ENCODE measurements around the gene KCNAB1. TPM values are rescaled to one million over a fixed set of nuclear protein-coding genes. Genes with fewer than 3 reads are reported as not detected.

KCNAB1 gene
- total RNA-seq, 4 donors from 2014 or later, result 1.6 to 2.9 (median 2.3) TPM

DNA sequence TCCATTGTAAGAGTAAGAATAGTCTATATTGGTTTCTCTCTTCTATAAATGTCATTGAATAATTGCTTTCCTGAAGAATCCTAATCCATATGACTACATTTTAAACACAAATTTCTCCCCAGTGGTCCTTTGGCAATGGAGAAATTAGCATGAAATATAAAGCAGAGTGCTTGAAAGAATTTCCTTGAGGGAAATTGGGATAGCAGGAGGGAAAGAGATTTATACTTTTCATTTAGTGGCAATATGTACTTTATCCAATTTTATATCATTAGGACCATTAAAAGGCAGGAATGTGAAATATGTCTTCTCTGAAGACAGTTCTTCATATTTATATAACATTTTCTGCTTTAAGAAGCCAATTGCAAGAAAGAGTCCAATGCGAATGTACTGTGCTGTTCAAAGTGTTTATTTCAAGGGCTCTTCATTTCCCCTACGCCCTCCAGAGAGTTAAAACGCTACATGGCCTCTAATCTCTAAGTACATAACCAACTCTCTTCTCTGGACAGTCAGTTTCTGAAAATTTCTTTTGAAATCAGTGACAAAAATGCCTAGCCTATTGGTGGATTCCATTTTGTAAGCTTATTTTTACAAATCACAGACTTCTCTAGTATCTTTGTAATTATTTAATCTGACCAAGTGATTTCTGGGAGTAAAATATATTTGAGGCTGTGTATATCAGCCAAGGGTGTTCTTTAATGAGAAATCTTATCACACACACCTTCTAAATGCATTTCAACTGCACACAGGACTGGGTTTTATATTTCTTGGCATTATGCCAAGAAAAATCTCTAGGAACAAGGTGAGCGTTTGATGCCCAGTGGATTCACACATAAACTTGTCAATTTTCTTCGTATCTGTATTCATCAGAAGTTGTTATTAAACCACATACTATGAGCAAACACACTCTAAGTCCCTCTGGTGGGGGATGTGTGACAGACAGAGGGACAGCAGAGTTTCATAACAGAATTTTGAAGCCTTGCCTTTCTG lies 51.2 kb downstream of the KCNAB1 start:
- H3K4me3 ChIP-seq (ENCODE audit: low read depth, poor library complexity, severe bottlenecking), result no peak overlapping the region
- 66 to 68% methylated on average over 5 of the region's 5 CpGs for WGBS, 2 donors
- intact Hi-C loops (cut with DNase I; ENCODE audit: low total_unique reads), result no loop called here
- DNase-seq (ENCODE audit: low spot score in 2 of 2), result no peak
- no peak for TF ChIP-seq POLR2A (IDR thresholded peaks at IDR 0.05)
- TF ChIP-seq, protein P1, sequence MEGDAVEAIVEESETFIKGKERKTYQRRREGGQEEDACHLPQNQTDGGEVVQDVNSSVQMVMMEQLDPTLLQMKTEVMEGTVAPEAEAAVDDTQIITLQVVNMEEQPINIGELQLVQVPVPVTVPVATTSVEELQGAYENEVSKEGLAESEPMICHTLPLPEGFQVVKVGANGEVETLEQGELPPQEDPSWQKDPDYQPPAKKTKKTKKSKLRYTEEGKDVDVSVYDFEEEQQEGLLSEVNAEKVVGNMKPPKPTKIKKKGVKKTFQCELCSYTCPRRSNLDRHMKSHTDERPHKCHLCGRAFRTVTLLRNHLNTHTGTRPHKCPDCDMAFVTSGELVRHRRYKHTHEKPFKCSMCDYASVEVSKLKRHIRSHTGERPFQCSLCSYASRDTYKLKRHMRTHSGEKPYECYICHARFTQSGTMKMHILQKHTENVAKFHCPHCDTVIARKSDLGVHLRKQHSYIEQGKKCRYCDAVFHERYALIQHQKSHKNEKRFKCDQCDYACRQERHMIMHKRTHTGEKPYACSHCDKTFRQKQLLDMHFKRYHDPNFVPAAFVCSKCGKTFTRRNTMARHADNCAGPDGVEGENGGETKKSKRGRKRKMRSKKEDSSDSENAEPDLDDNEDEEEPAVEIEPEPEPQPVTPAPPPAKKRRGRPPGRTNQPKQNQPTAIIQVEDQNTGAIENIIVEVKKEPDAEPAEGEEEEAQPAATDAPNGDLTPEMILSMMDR (IDR thresholded peaks at IDR 0.05), result no peak

DNA sequence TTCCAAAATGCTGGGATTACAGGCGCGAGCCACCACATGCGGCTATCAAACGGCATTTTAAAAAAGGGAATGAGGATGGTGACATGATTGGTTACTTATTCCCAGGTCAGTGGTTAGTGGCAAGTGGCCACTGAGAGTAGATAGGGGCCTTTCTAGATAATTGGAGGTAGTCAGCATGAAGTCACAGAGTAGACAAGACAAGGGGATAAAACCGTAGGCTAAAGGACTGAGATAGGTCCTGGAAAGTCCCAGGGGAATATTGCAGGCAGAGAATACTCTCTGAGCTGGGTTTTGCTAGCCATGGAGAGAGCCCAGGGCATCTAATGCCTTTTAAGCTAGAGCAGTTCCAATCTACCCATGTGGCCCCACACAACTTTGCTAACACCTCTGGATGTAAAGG lies 52.2 kb downstream of the KCNAB1 start:
- DNase-seq (ENCODE audit: low spot score in 2 of 2), result no peak
- intact Hi-C loops (cut with DNase I; ENCODE audit: low total_unique reads), result no loop called here
- TF ChIP-seq, protein P1 (IDR thresholded peaks at IDR 0.05), result no peak
- TF ChIP-seq POLR2A (IDR thresholded peaks at IDR 0.05), result no peak
- H3K4me3 ChIP-seq (ENCODE audit: low read depth, poor library complexity, severe bottlenecking), result no peak overlapping the region
- WGBS, 2 donors, result 93 to 95% methylated on average over 5 of the region's 5 CpGs

DNA sequence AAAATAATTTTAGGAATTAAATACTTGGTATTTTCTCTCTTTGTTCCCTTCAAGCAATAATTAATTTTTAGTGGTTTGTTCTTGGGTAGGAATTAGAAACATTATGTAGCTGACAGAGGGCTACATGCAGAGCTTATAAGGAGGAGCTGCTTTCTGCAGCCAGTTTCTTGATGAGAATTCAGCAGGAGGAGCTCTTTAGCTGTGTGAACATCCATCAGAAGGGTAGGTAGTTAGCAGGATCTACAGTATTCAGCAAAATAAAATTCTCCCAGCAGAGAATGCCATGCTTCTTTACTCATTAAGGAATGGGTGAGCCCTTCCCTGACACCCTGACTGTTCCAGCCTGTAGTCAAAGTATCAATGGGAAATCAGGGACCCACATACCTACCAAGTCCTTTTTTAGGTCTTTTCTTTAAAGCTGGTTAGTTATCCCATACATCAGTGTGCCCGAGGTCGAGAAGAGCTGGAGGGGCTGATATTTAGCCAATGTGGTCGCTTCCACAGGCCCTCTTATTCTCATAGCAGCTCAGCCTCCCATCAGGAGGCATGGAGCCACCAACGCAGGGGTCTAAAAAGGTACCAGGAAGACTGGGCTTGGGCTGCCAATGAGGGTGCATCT lies 54.0 kb downstream of the KCNAB1 start:
- TF ChIP-seq POLR2A (IDR thresholded peaks at IDR 0.05), result no peak
- TF ChIP-seq, protein P1 (IDR thresholded peaks at IDR 0.05), result no peak
- intact Hi-C loops (cut with DNase I; ENCODE audit: low total_unique reads), result no loop called here
- DNase-seq (ENCODE audit: low spot score in 2 of 2), result no peak
- H3K4me3 ChIP-seq (ENCODE audit: low read depth, poor library complexity, severe bottlenecking), result no peak overlapping the region
- 86 to 90% methylated on average over 4 of the region's 4 CpGs for WGBS, 2 donors

DNA sequence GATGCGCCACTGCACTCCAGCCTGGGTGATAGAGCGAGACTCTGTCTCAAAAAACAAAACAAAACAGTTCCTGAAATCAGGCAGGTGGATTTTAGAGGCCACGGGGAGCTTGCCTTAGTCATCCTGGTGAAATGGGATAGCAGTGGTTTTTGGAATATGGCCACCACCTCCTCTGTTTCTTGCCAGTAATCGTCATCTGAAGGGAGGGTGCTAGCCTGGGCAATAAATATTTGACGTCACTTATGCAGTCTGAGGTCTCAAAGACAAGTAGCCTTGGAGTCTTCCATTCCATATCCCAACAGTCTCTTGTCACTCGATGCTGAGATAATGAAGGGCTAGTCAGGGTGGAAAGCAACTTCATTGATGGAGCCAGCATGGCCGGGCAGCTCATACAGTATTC lies 55.2 kb downstream of the KCNAB1 start:
- TF ChIP-seq, protein P1 (IDR thresholded peaks at IDR 0.05), result no peak
- no peak for TF ChIP-seq POLR2A (IDR thresholded peaks at IDR 0.05)
- 81% methylated on average over 7 of the region's 7 CpGs for WGBS, 2 donors
- intact Hi-C loops (cut with DNase I; ENCODE audit: low total_unique reads), result no loop called here
- no peak for DNase-seq (ENCODE audit: low spot score in 2 of 2)
- H3K4me3 ChIP-seq (ENCODE audit: low read depth, poor library complexity, severe bottlenecking), result no peak overlapping the region

DNA sequence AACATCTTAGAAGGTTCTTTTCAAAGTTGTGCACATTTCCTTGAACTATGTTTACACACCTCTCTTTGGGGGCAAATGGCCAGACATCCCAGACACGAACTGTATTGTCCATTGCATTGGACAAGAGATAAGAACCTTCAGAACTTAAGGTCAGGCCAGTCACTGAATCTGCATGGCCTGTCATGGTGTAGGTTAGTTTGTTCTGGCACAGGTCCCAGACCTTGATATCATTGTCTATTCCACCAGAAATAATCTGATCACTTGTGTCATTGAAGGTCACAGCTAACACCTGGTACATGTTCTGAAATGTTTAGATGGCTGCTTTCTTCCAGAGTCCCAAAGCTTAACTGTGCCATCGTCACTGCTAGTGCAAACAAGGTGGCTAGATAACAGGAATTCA lies 55.7 kb downstream of the KCNAB1 start:
- intact Hi-C loops (cut with DNase I; ENCODE audit: low total_unique reads), result no loop called here
- no peak for DNase-seq (ENCODE audit: low spot score in 2 of 2)
- TF ChIP-seq, protein P1 (IDR thresholded peaks at IDR 0.05), result no peak
- no peak for TF ChIP-seq POLR2A (IDR thresholded peaks at IDR 0.05)
- 83 to 88% methylated on average over 2 of the region's 2 CpGs for WGBS, 2 donors
- H3K4me3 ChIP-seq (ENCODE audit: low read depth, poor library complexity, severe bottlenecking), result no peak overlapping the region

All from lower leg skin (tissue), 4 donors.